H1 (cell line): ENCODE data around the gene SLC13A4. TPM values are rescaled to one million over a fixed set of nuclear protein-coding genes. Genes with fewer than 3 reads are reported as not detected.

Experiments
- CHD1 ChIP-seq: IDR thresholded peaks from 2 replicates; pipeline ENCODE4 v1.6.1; 2012; ENCODE audit warnings: low read depth, low read length, improper control_type of control experiment
- NANOG ChIP-seq: IDR thresholded peaks from 2 replicates; pipeline ENCODE4 v1.6.1; 2011; ENCODE audit warnings: low read length, low read depth, mild to moderate bottlenecking, inconsistent platforms; ENCODE audit not compliant: insufficient read depth, poor library complexity, severe bottlenecking
- polyA plus RNA-seq, 7 experiments: library from polyadenylated mRNA; depleted of rRNA in 3 of 7; stranded (reverse) in 5 of 7; unstranded in 2 of 7; fragments of >200 nt in 5 of 7; fragments of 200-250 nt in 2 of 7; gene quantifications; 1 replicate in 5 of 7; 2 replicates in 1 of 7; 4 replicates in 1 of 7; pipeline versions ENCODE4 v1.2.1 to v1.2.3, GENCODE V29; 2011 to 2013; ENCODE audit warnings: missing spikeins in 2 of 7, mixed read lengths in 2 of 7
- total RNA-seq: library from RNA; stranded (reverse); fragmentation: NEBNext Ultra II Directional; extraction: Animal tissue kit (Norgen Biotek cat#: 25700); gene quantifications from 2 replicates; pipeline ENCODE4 v1.2.1, GENCODE V29; 2021

SLC13A4 gene
- total and polyA plus RNA-seq, 2 of the 8 experiments (the other 6 are each of a cell fraction or from before 2014, with no cell fraction given), result 3.9 to 7.5 TPM

- TF ChIP-seq NANOG (no peak), CHD1 (no peak)
Measured at GRCh38 chr7:135771961-135772638, 44.1 kb upstream of the SLC13A4 start (continued).
